ENCODE data around the gene RRAS.
A peak's percentile ranks its signal among the peaks of the same experiment; 100 is the strongest.

The RRAS gene

GRCh38 chr19:49640113-49640898 lies at the start of gene RRAS:
RRAS (minus strand) TSS chr19:49640143; CDS start chr19:49640098, 45 bp downstream.
- peak; percentile 100 for DNase-seq

- no peak for DNase-seq
Observed at GRCh38 chr19:49689133-49690078, 49.5 kb upstream of the RRAS start, which contains the start of gene ADM5. ADM5 (plus strand) TSS chr19:49689594; CDS start chr19:49689838, 244 bp downstream.

GRCh38 chr19:49688531-49689132 lies 48.7 kb upstream of the RRAS start:
- no peak for DNase-seq

GRCh38 chr19:49687566-49688316 lies 47.8 kb upstream of the RRAS start:
- no peak for DNase-seq

- no peak for DNase-seq
Observed at GRCh38 chr19:49687150-49687549, 47.2 kb upstream of the RRAS start.

GRCh38 chr19:49686503-49687088 lies 46.7 kb upstream of the RRAS start:
- DNase-seq = no peak

- no peak for DNase-seq
Observed at GRCh38 chr19:49685845-49686332, 45.9 kb upstream of the RRAS start.

GRCh38 chr19:49684983-49685553 lies 45.1 kb upstream of the RRAS start:
- DNase-seq = no peak

- DNase-seq = no peak
Observed at GRCh38 chr19:49684251-49684982, 44.5 kb upstream of the RRAS start.

GRCh38 chr19:49683814-49684250 lies 43.9 kb upstream of the RRAS start:
- DNase-seq = no peak

- no peak for DNase-seq
Observed at GRCh38 chr19:49682274-49682673, 42.3 kb upstream of the RRAS start.

GRCh38 chr19:49681830-49682229 lies 41.9 kb upstream of the RRAS start:
- no peak for DNase-seq

- peak; percentile 77 for DNase-seq
Observed at GRCh38 chr19:49680421-49681351, 40.7 kb upstream of the RRAS start.

- DNase-seq = no peak
Observed at GRCh38 chr19:49679771-49680413, 39.9 kb upstream of the RRAS start.

- no peak for DNase-seq
Observed at GRCh38 chr19:49678985-49679770, 39.2 kb upstream of the RRAS start.

- peak; percentile 48 for DNase-seq
Observed at GRCh38 chr19:49677901-49678674, 38.1 kb upstream of the RRAS start.

GRCh38 chr19:49677231-49677900 lies 37.4 kb upstream of the RRAS start, which contains the start of gene PRMT1:
PRMT1 (plus strand) TSS chr19:49677271; CDS start chr19:49677281, 10 bp downstream.
- no peak for DNase-seq
